Measurements from ENCODE around the gene FBXW10B.
"Not testable (repeated sequence)": the region's sequence is repeated elsewhere in the genome, so short reads cannot be mapped to it uniquely, and the experiment has no call there.

The FBXW10B gene

GRCh38 chr17:15629991-15630390 lies 10.5 kb upstream of the FBXW10B start:
- DNase-seq = not testable (repeated sequence)

- DNase-seq = not testable (repeated sequence)
Measured at GRCh38 chr17:15623661-15624209, 4.2 kb upstream of the FBXW10B start.

GRCh38 chr17:15623255-15623654 lies 3.8 kb upstream of the FBXW10B start:
- not testable (repeated sequence) for DNase-seq

- not testable (repeated sequence) for DNase-seq
Measured at GRCh38 chr17:15622124-15622523, 2.6 kb upstream of the FBXW10B start.

- not testable (repeated sequence) for DNase-seq
Measured at GRCh38 chr17:15616828-15617227, 2.7 kb downstream of the FBXW10B start.

GRCh38 chr17:15615850-15616249 lies 3.7 kb downstream of the FBXW10B start:
- not testable (repeated sequence) for DNase-seq

GRCh38 chr17:15613111-15613510 lies 6.4 kb downstream of the FBXW10B start:
- DNase-seq = not testable (repeated sequence)

GRCh38 chr17:15592960-15593359 lies 26.5 kb downstream of the FBXW10B start:
- not testable (repeated sequence) for DNase-seq

GRCh38 chr17:15591986-15592385 lies 27.5 kb downstream of the FBXW10B start:
- DNase-seq = not testable (repeated sequence)

- DNase-seq = not testable (repeated sequence)
Measured at GRCh38 chr17:15590844-15591243, 28.7 kb downstream of the FBXW10B start.

GRCh38 chr17:15589544-15590536 lies 29.7 kb downstream of the FBXW10B start:
- DNase-seq = not testable (repeated sequence)

GRCh38 chr17:15588017-15588416 lies 31.5 kb downstream of the FBXW10B start:
- not testable (repeated sequence) for DNase-seq

- not testable (repeated sequence) for DNase-seq
Measured at GRCh38 chr17:15583313-15583712, 36.2 kb downstream of the FBXW10B start.

GRCh38 chr17:15581462-15581861 lies 38.0 kb downstream of the FBXW10B start:
- not testable (repeated sequence) for DNase-seq

- DNase-seq = not testable (repeated sequence)
Measured at GRCh38 chr17:15576848-15577247, 42.7 kb downstream of the FBXW10B start.

GRCh38 chr17:15574660-15575059 lies 44.8 kb downstream of the FBXW10B start:
- DNase-seq = not testable (repeated sequence)

- DNase-seq = not testable (repeated sequence)
Measured at GRCh38 chr17:15573870-15574269, 45.6 kb downstream of the FBXW10B start.
